ENCODE data around the gene NUDT17. TPM values are rescaled to one million over a fixed set of nuclear protein-coding genes. Genes with fewer than 3 reads are reported as not detected.

The NUDT17 gene
- total and polyA plus RNA-seq, 2 experiments from 2014 or later = 2.8 to 4.3 TPM

DNA sequence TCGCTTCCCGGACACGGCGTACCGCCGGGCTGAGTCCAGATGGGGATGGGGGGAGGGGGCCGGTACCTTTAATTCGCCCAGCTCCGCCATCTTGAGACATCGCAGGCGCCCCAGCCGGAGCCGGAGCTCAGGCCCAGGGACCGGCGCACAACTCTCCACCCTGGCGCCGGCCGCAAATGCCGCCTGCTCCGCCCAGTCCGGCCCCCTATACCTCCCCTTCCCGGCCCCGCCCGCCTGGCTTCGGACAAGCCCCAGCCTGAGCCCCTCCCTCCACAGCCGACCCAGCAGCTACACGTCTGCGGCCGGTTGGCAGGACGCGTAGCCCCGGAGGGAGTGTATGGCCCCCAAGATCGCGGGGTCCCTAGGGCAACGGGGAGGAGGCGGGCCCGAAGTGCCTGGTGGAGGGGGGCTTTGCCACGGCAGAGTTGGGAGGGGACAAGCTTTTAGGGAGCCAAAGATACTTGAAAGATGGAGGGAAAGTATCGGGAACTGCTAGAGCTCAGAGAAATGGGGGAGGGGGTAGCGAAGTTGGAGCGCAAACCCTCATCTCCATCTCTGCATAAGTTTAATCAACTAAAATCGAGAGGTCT lies 13.6 kb downstream of the NUDT17 start, which contains the start of gene PIAS3:
Gene PIAS3, minus strand, starts transcription at position 181 of the 590 bp plus-strand sequence. Its CDS starts 91 bp downstream, at position 90.
- peak within 1 kb of the TSS; percentile 94 for H3K27ac ChIP-seq (ENCODE audit: low read depth)
- H4K20me1 ChIP-seq (replicated peaks; ENCODE audit: insufficient read depth) = peaks cover 6% of the 10 kb centered on the region; the same call in 1 of the 2 replicates
- Mint-ChIP-seq H3K27ac (peak within 1 kb of the TSS; percentile 85), H3K4me3 (peak within 1 kb of the TSS; percentile 97), H3K27me3 (ENCODE audit: insufficient read depth, low read depth, poor library complexity) (peaks cover 20% of the 10 kb centered on the region), H3K36me3 (ENCODE audit: low read depth) (peaks cover 40% of the 10 kb centered on the region), H3K4me1 (peaks cover 12% of the 10 kb centered on the region), H3K9me3 (peaks cover 23% of the 10 kb centered on the region)
- H3K27me3 ChIP-seq (ENCODE audit: insufficient read depth) = no peaks in the 10 kb centered on the region
- DNase-seq (ENCODE audit: low spot score) = peak; percentile 98
- peaks cover 8% of the 10 kb centered on the region for H3K79me2 ChIP-seq (replicated peaks; ENCODE audit: insufficient read depth)
- H3K9me2 ChIP-seq (ENCODE audit: insufficient read depth) = peaks cover 5% of the 10 kb centered on the region; the same call in 1 of the 2 replicates
- peak within 1 kb of the TSS; percentile 94 for H3K4me2 ChIP-seq
- peaks cover 9% of the 10 kb centered on the region for H3K36me3 ChIP-seq (ENCODE audit: insufficient read depth)
- H3K4me1 ChIP-seq (ENCODE audit: insufficient read depth) = peaks cover 7% of the 10 kb centered on the region
- ATAC-seq = peak; percentile 87
- H3K4me3 ChIP-seq = peak within 1 kb of the TSS; percentile 100
- TF ChIP-seq POLR2AphosphoS5 (IDR thresholded peaks at IDR 0.05; ENCODE audit: low read depth) = peak; percentile 49
- TF ChIP-seq CREB1 (CRISPR knock-in tag; IDR thresholded peaks at IDR 0.05; ENCODE audit: low read depth) = 0 out of 2 replicates have a peak, but pooled peaks have one; percentile 14
- no peak for TF ChIP-seq EZH2 (IDR thresholded peaks at IDR 0.05; ENCODE audit: low read depth, unreplicated experiment)
- peak; percentile 90 for TF ChIP-seq JUNB (IDR thresholded peaks at IDR 0.05; ENCODE audit: unreplicated experiment)
- peaks cover 5% of the 10 kb centered on the region; the same call in 1 of the 2 replicates for H3F3A ChIP-seq (replicated peaks; ENCODE audit: low read depth)
- peak within 1 kb of the TSS; percentile 98 for H2AFZ ChIP-seq

DNA sequence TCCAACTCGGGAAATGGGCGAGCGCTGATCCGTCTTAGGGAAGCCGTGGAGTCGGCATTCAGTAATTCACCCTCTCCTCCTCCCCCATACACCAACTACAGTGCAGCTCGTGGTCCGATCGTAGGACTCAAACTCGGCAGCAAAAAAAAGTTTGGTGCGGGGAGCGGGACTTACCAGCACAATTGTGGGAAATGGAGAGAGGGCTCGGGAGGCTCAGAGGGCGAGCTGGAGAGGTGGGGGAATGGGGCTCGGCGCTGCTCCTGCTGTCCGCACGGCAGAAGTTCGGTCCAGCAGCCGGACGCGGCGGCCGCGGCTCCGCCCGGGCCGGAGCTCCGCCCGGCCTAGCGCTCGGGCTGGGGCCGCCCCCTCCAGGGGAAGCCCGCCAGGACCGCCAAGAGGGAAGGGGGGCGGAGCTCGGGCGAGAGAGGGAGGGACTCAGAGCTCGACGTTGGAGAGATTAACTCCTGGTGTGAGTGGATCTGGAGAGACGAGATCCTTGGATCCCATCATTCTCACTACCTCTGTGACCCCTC lies 14.1 kb downstream of the NUDT17 start:
- Mint-ChIP-seq H3K36me3 (ENCODE audit: low read depth) (peaks cover 37% of the 10 kb centered on the region), H3K9me3 (peaks cover 23% of the 10 kb centered on the region), H3K4me3 (peak overlapping the region; percentile 97), H3K27me3 (ENCODE audit: insufficient read depth, low read depth, poor library complexity) (peaks cover 17% of the 10 kb centered on the region), H3K27ac (peak overlapping the region; percentile 85), H3K4me1 (peaks cover 12% of the 10 kb centered on the region)
- H2AFZ ChIP-seq = peak overlapping the region; percentile 98
- TF ChIP-seq STAT1 (IDR thresholded peaks at IDR 0.05; ENCODE audit: unreplicated experiment) (no peak), EZH2 (IDR thresholded peaks at IDR 0.05; ENCODE audit: low read depth, unreplicated experiment) (peak; percentile 24), POLR2AphosphoS5 (IDR thresholded peaks at IDR 0.05; ENCODE audit: low read depth) (peak; percentile 56; the same call in 1 of the 2 replicates)
- peaks cover 5% of the 10 kb centered on the region; the same call in 1 of the 2 replicates for H3F3A ChIP-seq (replicated peaks; ENCODE audit: low read depth)
- peaks cover 7% of the 10 kb centered on the region for H3K4me1 ChIP-seq (ENCODE audit: insufficient read depth)
- peaks cover 8% of the 10 kb centered on the region for H3K79me2 ChIP-seq (replicated peaks; ENCODE audit: insufficient read depth)
- peaks cover 6% of the 10 kb centered on the region; the same call in 1 of the 2 replicates for H4K20me1 ChIP-seq (replicated peaks; ENCODE audit: insufficient read depth)
- peaks cover 9% of the 10 kb centered on the region for H3K36me3 ChIP-seq (ENCODE audit: insufficient read depth)
- no peaks in the 10 kb centered on the region for H3K27me3 ChIP-seq (ENCODE audit: insufficient read depth)
- peaks cover 5% of the 10 kb centered on the region; the same call in 1 of the 2 replicates for H3K9me2 ChIP-seq (ENCODE audit: insufficient read depth)
- H3K27ac ChIP-seq (ENCODE audit: low read depth) = peak overlapping the region; percentile 90
- peak overlapping the region; percentile 100 for H3K4me3 ChIP-seq
- H3K4me2 ChIP-seq = peak overlapping the region; percentile 94
- ATAC-seq (peak; percentile 75), DNase-seq (ENCODE audit: low spot score) (peak; percentile 94)

GRCh38 chr1:145863282-145864018 lies 18.0 kb downstream of the NUDT17 start:
- Mint-ChIP-seq H3K27me3 (ENCODE audit: insufficient read depth, low read depth, poor library complexity) (peaks cover 5% of the 10 kb centered on the region), H3K4me1 (peaks cover 15% of the 10 kb centered on the region), H3K27ac (no peak overlapping the region), H3K36me3 (ENCODE audit: low read depth) (peaks cover 6% of the 10 kb centered on the region; the same call in 2 of the 3 replicates), H3K4me3 (no peak overlapping the region), H3K9me3 (peaks cover 3% of the 10 kb centered on the region; the same call in 2 of the 3 replicates)
- no peak for TF ChIP-seq CREB1 (CRISPR knock-in tag; IDR thresholded peaks at IDR 0.05; ENCODE audit: low read depth)
- 0 out of 2 replicates have a peak, but pooled peaks cover 3% of the 10 kb centered on the region for H3K9me2 ChIP-seq (ENCODE audit: insufficient read depth)
- H3K4me1 ChIP-seq (ENCODE audit: insufficient read depth) = peaks cover 9% of the 10 kb centered on the region
- no peak for ATAC-seq
- H2AFZ ChIP-seq = no peak overlapping the region
- peaks cover 5% of the 10 kb centered on the region; the same call in 1 of the 2 replicates for H3F3A ChIP-seq (replicated peaks; ENCODE audit: low read depth)
- no peak for DNase-seq (ENCODE audit: low spot score)
- H3K4me2 ChIP-seq = no peak overlapping the region
- H3K36me3 ChIP-seq (ENCODE audit: insufficient read depth) = no peaks in the 10 kb centered on the region
- no peak overlapping the region for H3K27ac ChIP-seq (ENCODE audit: low read depth)
- H4K20me1 ChIP-seq (replicated peaks; ENCODE audit: insufficient read depth) = no peaks in the 10 kb centered on the region
- no peak overlapping the region for H3K4me3 ChIP-seq
- H3K79me2 ChIP-seq (replicated peaks; ENCODE audit: insufficient read depth) = no peaks in the 10 kb centered on the region
- H3K27me3 ChIP-seq (ENCODE audit: insufficient read depth) = no peaks in the 10 kb centered on the region

Data from GM23338 (cell line).